Colonic mucosa (tissue), 4 donors: Measurements from ENCODE around the gene BMP8A. TPM values are rescaled to one million over a fixed set of nuclear protein-coding genes. Genes with fewer than 3 reads are reported as not detected.
A peak's percentile ranks its signal among the peaks of the same experiment; 100 is the strongest.

Experiments
- DNase-seq: peaks from one replicate; pipeline ENCODE4 v3.0.0-alpha.2; 2020
- H3K27ac ChIP-seq: fragments of 200-600 bp; one replicate; pipeline ENCODE4 v1.8.0; 2021
- H3K27me3 ChIP-seq: fragments of 200-600 bp; one replicate; pipeline ENCODE4 v1.8.0; 2021
- H3K36me3 ChIP-seq: fragments of 200-600 bp; one replicate; pipeline ENCODE4 v1.8.0; 2021
- H3K4me1 ChIP-seq: fragments of 200-600 bp; one replicate; pipeline ENCODE4 v1.8.0; 2021; ENCODE audit warnings: mild to moderate bottlenecking
- H3K4me3 ChIP-seq: fragments of 200-600 bp; one replicate; pipeline ENCODE4 v1.8.0; 2021
- H3K9ac ChIP-seq, 2 donors: one replicate each; pipeline ENCODE4 v1.7.0; 2013; ENCODE audit warnings: control low read depth in 2 of 2, low read depth in 2 of 2, low read length in 2 of 2
- H3K9me3 ChIP-seq: fragments of 200-600 bp; one replicate; pipeline ENCODE4 v1.8.0; 2021
- CTCF ChIP-seq: fragments of 200-600 bp; IDR thresholded peaks from one replicate; pipeline ENCODE4 v1.8.0; 2022; ENCODE audit warnings: antibody characterized with exemption, mild to moderate bottlenecking
- intact Hi-C: fragments of 100-400 bp; cut with DNase I; formaldehyde crosslinking; loops from one replicate; pipeline ENCODE4 v1.14.1; 2022
- total RNA-seq, 2 donors: library from RNA; stranded (reverse); fragmentation: NEBNext Ultra II Directional in 1 of 2; extraction: Animal tissue kit (Norgen Biotek cat#: 25700) in 1 of 2; gene quantifications; one replicate each; pipeline ENCODE4 v1.2.1, GENCODE V29; 2021
- donor health status: healthy.
- donor health status: DM: no; HTN: no; CAD: no.
- donor health status: DM: no; HTN: no; CAD: no.

Gene BMP8A
- total RNA-seq, 2 donors from 2014 or later: 1.1 to 1.4 TPM

- TF ChIP-seq CTCF: no peak
- Histone ChIP-seq H3K27ac (no peak overlapping the region), H3K9ac (no peak overlapping the region), H3K4me3 (no peak overlapping the region), H3K9me3 (no peaks in the 10 kb centered on the region), H3K27me3 (no peaks in the 10 kb centered on the region), H3K4me1 (peaks cover 32% of the 10 kb centered on the region), H3K36me3 (peaks cover 22% of the 10 kb centered on the region)
- no peak for DNase-seq
- intact Hi-C loops: no loop called here
Observed at GRCh38 chr1:39570477-39571177, 79.2 kb downstream of the BMP8A start.

GRCh38 chr1:39571178-39571483 lies 79.7 kb downstream of the BMP8A start:
- TF ChIP-seq CTCF: no peak
- peaks cover 32% of the 10 kb centered on the region for H3K4me1 ChIP-seq

GRCh38 chr1:39572379-39573096 lies 81.1 kb downstream of the BMP8A start:
- Histone ChIP-seq H3K4me3 (no peak overlapping the region), H3K9ac (no peak overlapping the region), H3K9me3 (no peaks in the 10 kb centered on the region), H3K27me3 (no peaks in the 10 kb centered on the region), H3K4me1 (peaks cover 20% of the 10 kb centered on the region), H3K36me3 (peaks cover 22% of the 10 kb centered on the region), H3K27ac (no peak overlapping the region)
- TF ChIP-seq CTCF: no peak
- no peak for DNase-seq
- intact Hi-C loops: no loop called here

More at GRCh38 chr1:39571178-39571483, 79.7 kb downstream of the BMP8A start:
- intact Hi-C loops: no loop called here
- Histone ChIP-seq H3K27me3 (no peaks in the 10 kb centered on the region), H3K36me3 (peaks cover 22% of the 10 kb centered on the region), H3K9me3 (no peaks in the 10 kb centered on the region), H3K9ac (no peak overlapping the region), H3K4me3 (no peak overlapping the region), H3K27ac (no peak overlapping the region)
- DNase-seq: no peak

GRCh38 chr1:39573097-39573465 lies 81.6 kb downstream of the BMP8A start:
- H3K27ac ChIP-seq: no peak overlapping the region
- no peak overlapping the region for H3K9ac ChIP-seq
- no peak for TF ChIP-seq CTCF
- H3K4me1 ChIP-seq: peaks cover 20% of the 10 kb centered on the region
- H3K4me3 ChIP-seq: no peak overlapping the region
- intact Hi-C loops: no loop called here
- no peak for DNase-seq
- H3K36me3 ChIP-seq: peaks cover 21% of the 10 kb centered on the region
- H3K9me3 ChIP-seq: no peaks in the 10 kb centered on the region
- H3K27me3 ChIP-seq: no peaks in the 10 kb centered on the region

GRCh38 chr1:39573736-39574624 lies 82.5 kb downstream of the BMP8A start:
- no peaks in the 10 kb centered on the region for H3K27me3 ChIP-seq
- H3K9ac ChIP-seq: peak overlapping the region in 1 of 2 donors; percentile 76
- intact Hi-C loops: no loop called here
- peak overlapping the region; percentile 84 for H3K4me3 ChIP-seq
- TF ChIP-seq CTCF: no peak
- H3K36me3 ChIP-seq: peaks cover 12% of the 10 kb centered on the region
- H3K9me3 ChIP-seq: no peaks in the 10 kb centered on the region
- peaks cover 20% of the 10 kb centered on the region for H3K4me1 ChIP-seq
- no peak overlapping the region for H3K27ac ChIP-seq
- no peak for DNase-seq
